ENCODE data around the gene PDS5A. TPM values are rescaled to one million over a fixed set of nuclear protein-coding genes. Genes with fewer than 3 reads are reported as not detected.
"Not testable (repeated sequence)": the region's sequence is repeated elsewhere in the genome, so short reads cannot be mapped to it uniquely, and the experiment has no call there.

PDS5A gene
- total RNA-seq, 1 donor from 2014 or later, result 69.3 TPM

DNA sequence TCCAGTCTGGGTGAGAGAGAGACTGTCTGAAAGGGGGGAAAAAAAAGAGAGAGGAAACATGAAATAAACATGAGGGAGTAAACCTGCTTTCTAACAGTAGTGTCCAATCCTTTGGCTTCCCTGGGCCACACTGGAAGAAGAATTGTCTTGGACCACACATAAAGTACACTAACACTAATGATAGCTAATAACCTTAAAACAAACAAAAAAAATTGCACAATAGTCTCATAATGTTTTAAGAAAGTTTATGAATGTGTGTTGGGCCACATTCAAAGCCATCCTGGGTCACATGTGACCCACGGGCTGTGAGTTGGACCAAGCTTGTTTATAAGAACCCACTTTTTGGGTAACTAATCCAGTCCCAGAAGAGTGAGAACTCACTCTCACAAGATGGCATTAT, 30.3 kb downstream of the PDS5A start:
- no peaks in the 10 kb centered on the region for H3K27me3 ChIP-seq (ENCODE audit: control insufficient read depth, insufficient read depth, low read length)
- no peak overlapping the region for H3K4me3 ChIP-seq (ENCODE audit: low read depth, low read length)
- TF ChIP-seq, protein P1, sequence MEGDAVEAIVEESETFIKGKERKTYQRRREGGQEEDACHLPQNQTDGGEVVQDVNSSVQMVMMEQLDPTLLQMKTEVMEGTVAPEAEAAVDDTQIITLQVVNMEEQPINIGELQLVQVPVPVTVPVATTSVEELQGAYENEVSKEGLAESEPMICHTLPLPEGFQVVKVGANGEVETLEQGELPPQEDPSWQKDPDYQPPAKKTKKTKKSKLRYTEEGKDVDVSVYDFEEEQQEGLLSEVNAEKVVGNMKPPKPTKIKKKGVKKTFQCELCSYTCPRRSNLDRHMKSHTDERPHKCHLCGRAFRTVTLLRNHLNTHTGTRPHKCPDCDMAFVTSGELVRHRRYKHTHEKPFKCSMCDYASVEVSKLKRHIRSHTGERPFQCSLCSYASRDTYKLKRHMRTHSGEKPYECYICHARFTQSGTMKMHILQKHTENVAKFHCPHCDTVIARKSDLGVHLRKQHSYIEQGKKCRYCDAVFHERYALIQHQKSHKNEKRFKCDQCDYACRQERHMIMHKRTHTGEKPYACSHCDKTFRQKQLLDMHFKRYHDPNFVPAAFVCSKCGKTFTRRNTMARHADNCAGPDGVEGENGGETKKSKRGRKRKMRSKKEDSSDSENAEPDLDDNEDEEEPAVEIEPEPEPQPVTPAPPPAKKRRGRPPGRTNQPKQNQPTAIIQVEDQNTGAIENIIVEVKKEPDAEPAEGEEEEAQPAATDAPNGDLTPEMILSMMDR (IDR thresholded peaks at IDR 0.05; ENCODE audit: insufficient read depth, low read length, poor library complexity, severe bottlenecking), result no peak
- no peaks in the 10 kb centered on the region for H3K36me3 ChIP-seq (ENCODE audit: control insufficient read depth, insufficient read depth, low read length)
- no peak for DNase-seq (ENCODE audit: low read depth)

DNA sequence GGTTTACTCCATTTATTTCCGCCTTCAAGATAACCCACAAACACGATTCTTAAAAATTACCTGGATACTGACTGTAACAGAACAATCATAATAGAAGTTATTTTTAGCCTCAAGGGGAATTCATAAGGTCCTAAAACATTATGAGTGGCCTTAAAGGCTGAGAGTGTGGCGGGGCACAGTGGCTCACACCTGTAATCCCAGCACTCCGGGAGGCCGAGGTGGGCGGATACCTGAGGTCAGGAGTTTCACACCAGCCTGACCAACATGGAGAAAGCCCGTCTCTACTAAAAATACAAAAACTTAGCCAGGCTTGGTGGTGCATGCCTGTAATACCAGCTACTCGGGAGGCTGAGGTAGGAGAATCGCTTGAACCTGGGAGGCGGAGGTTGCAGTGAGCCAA, 33.5 kb downstream of the PDS5A start:
- not testable (repeated sequence) for H3K4me3 ChIP-seq (ENCODE audit: low read depth, low read length); H3K27me3 ChIP-seq (ENCODE audit: control insufficient read depth, insufficient read depth, low read length); DNase-seq (ENCODE audit: low read depth); H3K36me3 ChIP-seq (ENCODE audit: control insufficient read depth, insufficient read depth, low read length)

DNA sequence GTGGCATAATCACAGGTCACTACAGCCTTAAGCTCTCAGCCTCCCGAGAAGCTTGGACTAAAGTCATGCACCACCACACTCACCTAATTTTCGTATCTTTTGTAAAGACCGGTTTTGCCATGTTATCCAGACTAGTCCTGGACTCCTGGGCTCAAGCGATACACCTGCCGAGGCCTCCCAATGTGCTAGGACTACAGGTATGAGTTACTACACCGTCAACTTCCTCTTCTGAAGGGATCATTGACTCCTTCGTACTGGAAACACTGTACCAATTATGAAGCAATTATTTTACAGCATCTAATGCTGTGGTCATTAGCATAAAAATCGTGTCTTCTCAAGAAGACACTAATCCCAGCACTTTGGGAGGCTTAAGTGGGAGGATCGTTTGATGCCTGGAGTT, 35.2 kb downstream of the PDS5A start:
- TF ChIP-seq, protein P1 (IDR thresholded peaks at IDR 0.05; ENCODE audit: insufficient read depth, low read length, poor library complexity, severe bottlenecking), result no peak

DNA sequence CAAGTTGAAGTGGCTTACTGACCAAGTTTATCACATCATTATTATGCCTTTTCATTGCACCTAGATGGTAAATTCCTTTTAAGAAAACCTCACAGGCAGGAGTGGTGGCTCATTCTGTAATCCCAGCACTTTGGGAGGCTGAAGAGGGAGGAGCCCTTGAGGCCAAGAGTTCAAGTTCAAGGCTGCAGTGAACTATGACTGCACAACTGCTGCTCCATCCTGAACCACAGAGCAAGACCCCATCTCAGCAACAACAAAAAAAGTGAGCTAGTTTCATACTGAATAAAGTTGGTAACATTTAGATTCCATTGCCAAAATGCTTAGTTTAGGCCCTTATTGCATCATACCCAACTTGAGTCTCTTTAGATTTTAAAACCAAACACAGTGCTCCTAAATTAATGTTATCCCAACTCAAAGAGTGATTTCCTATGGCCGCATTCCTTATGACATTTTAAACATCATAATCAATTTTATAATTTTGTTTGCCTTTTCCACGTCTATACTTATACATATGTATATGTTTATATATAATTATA, 36.0 kb downstream of the PDS5A start:
- no peak for DNase-seq (ENCODE audit: low read depth)
- Histone ChIP-seq H3K4me3 (ENCODE audit: low read depth, low read length) (no peak overlapping the region), H3K36me3 (ENCODE audit: control insufficient read depth, insufficient read depth, low read length) (no peaks in the 10 kb centered on the region), H3K27me3 (ENCODE audit: control insufficient read depth, insufficient read depth, low read length) (no peaks in the 10 kb centered on the region)
- TF ChIP-seq, protein P1 (IDR thresholded peaks at IDR 0.05; ENCODE audit: insufficient read depth, low read length, poor library complexity, severe bottlenecking), result no peak

More for the DNA sequence above, 35.2 kb downstream of the PDS5A start:
- Histone ChIP-seq H3K4me3 (ENCODE audit: low read depth, low read length) (no peak overlapping the region), H3K36me3 (ENCODE audit: control insufficient read depth, insufficient read depth, low read length) (no peaks in the 10 kb centered on the region), H3K27me3 (ENCODE audit: control insufficient read depth, insufficient read depth, low read length) (no peaks in the 10 kb centered on the region)
- no peak for DNase-seq (ENCODE audit: low read depth)

DNA sequence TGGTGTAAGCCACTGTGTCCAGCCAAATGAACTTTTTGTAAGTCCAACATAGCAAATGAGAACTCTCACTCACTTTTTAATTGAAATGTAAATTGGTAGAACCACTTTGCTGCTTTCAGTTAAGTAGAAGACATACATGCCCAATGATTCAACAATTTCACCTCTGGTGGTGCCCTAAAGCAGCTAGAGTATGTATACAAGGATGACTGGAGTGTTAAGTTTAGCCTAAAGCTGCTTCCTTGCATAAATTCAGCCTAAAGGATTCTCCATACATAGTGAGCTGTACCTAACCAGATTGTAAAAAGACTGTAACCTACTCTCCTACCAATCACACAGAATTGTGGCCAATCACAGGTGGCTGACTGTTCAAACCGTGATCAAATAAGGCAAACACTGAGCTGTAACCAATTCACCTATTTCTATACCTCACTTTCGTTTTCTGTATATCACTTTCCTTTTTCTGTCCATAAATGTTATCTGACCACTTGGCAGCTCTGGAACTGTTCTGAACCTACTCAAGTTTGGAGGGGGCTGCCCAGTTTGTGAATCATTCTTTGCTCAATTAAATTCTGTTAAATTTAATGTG, 39.9 kb downstream of the PDS5A start:
- no peaks in the 10 kb centered on the region for H3K36me3 ChIP-seq (ENCODE audit: control insufficient read depth, insufficient read depth, low read length)
- TF ChIP-seq, protein P1 (IDR thresholded peaks at IDR 0.05; ENCODE audit: insufficient read depth, low read length, poor library complexity, severe bottlenecking), result no peak
- DNase-seq (ENCODE audit: low read depth), result no peak
- H3K4me3 ChIP-seq (ENCODE audit: low read depth, low read length), result no peak overlapping the region
- no peaks in the 10 kb centered on the region for H3K27me3 ChIP-seq (ENCODE audit: control insufficient read depth, insufficient read depth, low read length)

DNA sequence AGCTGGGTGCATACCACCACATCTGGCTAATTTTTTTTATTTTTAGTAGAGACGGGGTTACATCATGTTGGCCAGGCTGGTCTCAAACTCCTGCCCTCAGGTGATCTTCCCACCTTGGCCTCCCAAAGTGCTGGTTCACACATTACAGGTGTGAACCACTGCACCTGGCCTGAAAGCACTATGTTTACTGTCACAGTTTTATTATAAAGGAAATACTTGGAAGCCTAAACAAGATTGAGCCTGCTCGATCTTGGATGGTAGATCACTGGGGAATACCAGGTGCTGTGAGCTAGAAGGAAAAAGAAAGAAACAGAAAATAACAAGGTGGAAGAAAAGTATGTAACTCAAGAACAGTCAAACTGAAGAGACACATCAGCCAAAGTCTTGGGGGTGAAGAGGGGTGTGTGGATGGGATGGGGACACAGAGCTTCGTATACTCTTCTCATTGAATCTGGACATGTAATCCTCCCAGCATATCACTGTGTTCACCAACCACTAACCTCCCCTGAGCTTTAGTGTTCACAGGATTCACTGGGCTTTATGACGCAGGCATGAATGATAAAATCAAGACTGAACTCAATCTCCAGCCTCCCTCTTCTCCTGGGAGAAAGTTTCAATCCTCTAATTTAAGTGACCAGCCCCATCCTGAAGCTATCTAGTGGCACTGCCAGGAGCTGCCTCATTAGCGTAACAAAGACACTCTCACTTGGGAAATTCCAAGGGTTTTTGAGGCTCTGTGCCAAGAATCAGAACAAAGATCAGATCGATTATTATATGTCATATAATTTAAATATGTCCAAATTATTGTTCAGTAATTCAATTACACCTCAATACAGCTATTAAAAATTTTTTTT, 40.9 kb downstream of the PDS5A start:
- TF ChIP-seq, protein P1 (IDR thresholded peaks at IDR 0.05; ENCODE audit: insufficient read depth, low read length, poor library complexity, severe bottlenecking), result no peak
- H3K4me3 ChIP-seq (ENCODE audit: low read depth, low read length), result no peak overlapping the region
- no peaks in the 10 kb centered on the region for H3K36me3 ChIP-seq (ENCODE audit: control insufficient read depth, insufficient read depth, low read length)
- no peaks in the 10 kb centered on the region for H3K27me3 ChIP-seq (ENCODE audit: control insufficient read depth, insufficient read depth, low read length)
- no peak for DNase-seq (ENCODE audit: low read depth)
